HuH-7 (cell line): ENCODE measurements around the gene SCUBE2.
"Not testable (repeated sequence)": the region's sequence is repeated elsewhere in the genome, so short reads cannot be mapped to it uniquely, and the experiment has no call there.

Experiments used
- DNase-seq: peaks from one replicate; pipeline ENCODE4 v3.0.0; 2011; ENCODE audit warnings: low spot score

Gene SCUBE2

DNA sequence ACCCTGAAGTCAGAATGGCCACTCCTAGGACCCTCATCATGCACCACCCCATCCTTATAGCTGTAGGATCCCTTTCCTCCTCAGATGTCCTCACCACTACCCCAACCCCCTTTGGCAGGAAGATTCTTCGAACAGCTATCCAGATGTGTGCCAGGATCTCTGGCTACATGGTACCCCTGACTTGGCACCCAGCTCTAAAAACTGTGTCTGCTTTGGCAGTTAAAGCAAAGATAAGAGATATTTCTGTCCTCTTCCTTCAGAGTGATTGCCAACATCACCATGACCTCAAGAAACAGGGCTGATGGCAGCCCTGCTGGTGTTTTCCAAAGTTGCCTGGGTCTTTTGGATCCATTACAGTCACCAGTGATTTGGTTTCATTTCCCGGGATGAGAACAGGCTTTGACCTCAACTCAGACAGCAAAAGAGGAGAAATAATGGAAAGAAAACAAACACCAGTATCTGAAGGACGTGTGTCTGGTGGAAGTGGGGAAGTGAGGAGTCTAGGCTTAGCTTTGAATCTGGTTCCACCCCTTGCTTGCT, 83.3 kb downstream of the SCUBE2 start:
- DNase-seq: no peak

- DNase-seq: no peak
These were observed 86.3 kb downstream of the SCUBE2 start for GRCh38 chr11:9005087-9005486.

DNA sequence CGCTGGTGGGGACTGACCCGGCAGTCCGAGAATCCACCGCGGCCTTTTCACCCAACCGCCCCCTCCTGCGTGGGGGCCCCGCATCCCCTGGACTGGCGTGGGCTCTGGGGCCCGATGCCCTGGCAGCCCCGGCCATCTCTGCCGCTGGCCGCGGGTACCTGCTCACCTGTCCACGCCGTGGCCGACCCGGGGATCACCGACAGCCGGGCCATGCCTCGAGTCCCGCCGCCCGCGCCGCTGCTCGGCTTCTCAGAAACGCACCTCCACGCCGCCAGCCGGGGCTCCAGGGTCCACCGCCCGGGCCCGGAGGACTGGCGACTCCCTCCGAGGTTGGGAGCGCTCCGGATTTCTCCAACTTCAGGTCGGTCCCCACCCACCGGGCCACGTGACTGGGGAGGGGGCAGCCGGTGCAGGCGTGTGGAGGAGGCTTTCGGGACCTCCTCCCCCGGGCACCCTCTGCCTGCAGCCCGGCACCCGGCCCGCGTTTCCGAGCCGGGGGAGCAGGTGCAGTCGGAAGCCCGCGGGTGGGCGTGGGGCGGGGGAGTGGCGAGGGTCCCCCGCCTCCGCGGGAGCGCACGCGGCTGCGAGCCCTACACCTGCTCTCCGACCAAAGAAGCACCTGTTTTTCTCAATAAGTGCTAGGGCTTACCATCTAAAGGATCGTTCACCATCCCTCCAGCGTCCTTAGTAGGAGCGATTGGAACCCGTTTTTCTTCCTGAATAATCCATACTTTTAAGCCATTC, 87.0 kb downstream of the SCUBE2 start:
- DNase-seq: no peak

DNA sequence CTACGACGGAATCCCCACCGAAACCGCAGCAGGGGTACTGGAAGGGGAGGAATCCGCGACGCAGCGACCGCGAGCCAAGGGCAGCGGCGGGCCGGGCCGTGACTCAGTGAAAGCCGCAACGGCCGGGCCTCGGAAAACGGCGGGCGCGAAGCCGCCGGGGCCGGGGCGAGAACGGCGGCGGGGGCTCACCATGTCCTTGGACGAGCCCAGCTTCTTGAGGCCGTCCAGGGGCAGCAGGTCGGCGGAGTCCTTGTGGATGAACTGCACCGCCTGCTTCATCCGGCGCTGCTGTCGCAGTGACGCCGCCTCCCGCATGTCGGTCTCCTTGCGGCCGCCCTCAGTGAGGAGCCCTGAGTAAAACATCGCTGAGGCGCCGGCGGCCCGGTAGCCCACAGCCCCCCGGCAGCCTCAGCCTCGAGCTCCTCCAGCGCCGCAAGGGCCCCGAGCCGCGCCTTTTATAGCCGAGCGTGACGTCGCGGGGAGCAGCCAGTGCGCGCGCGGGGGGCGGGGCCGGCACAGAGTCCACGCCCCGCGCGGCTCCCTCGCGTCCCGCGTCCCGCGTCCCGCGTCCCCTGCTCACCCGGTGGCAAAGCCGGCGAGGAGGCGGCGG, 87.7 kb downstream of the SCUBE2 start, which contains the start of gene NRIP3:
Gene NRIP3 (minus strand): TSS at position 429 of the 610 bp plus-strand sequence. CDS start 66 bp downstream, at position 363.
- DNase-seq: peak; percentile 67

DNA sequence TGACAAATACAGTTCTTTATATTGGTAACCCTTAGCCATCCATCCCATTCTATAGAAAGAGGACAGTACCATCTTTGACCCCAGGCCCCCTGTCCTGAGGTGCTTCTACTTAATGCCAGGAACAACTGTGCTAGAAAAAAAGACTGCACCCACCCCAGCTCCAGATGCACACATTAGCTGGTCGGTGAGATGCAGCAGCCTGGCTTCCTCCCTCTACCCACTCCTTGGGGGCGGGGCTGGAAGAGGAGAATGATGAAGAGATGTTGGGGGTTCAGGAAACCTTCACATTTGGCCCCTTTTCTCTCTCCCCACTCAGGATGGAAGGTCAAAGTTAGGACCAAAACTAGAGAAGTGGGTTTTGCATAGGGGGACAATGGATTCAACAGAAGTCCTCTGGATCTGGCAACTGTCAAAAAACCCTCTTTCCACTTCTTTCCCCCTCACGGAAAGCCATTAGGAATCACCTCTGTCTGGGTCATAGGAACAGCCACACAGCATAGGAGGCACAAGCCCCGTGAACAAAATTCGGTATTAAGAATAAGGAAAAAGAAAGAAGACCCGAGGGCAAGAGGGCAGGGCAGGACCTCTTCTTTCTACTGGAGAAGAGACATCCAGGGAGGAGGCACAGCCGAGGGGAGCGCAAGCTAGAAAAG, 88.4 kb downstream of the SCUBE2 start:
- DNase-seq: no peak

- DNase-seq: no peak
These were observed 89.7 kb downstream of the SCUBE2 start for GRCh38 chr11:9001736-9002135.

- DNase-seq: no peak
These were observed 93.4 kb downstream of the SCUBE2 start for GRCh38 chr11:8998017-8998416.

- no peak for DNase-seq
These were observed 93.9 kb downstream of the SCUBE2 start for GRCh38 chr11:8997451-8997850.

GRCh38 chr11:8989453-8989852, 101.9 kb downstream of the SCUBE2 start:
- no peak for DNase-seq

DNA sequence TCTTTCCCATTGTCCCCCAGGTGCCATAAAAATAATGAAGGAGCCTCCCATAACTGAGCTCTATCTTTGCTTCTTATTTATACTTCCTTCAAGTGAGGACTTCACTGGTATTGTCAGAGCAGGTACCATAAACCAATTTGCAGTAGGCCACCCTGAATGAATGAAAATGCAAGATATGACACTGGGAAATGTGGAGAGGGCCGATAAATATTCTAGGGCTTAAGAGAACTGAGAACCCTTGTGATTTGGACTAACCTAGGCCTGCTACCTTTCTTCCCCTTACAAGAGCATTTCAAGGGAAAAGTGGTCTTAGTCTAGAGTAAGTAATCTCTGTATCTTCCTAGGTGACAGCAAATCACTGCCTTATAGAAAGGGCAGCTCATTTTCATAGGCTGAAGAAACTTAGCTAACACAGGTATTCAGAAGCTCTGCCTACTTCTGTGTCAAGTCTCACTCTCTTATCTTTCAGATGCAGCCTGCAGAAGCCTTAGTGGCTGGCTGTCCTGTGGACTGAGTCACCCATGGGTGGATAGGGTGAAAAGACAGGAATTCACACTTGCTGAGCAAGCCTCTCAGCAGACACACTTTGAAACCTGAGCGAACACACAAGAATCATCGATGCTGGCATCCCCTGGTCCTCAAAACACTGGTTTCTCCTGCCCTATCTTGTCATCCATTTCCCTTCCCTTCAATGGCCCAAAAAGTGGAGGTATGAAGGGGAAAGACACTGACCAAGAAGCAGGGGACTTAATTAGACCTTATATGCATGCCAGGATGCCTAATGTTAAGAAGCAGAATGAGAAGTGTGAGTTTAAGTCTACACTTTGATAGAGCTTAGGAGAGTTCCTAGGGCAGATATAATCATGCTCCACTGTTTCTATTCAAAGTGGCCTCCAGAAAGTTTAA, 102.8 kb downstream of the SCUBE2 start:
- no peak for DNase-seq

- DNase-seq: no peak
These were observed 104.0 kb downstream of the SCUBE2 start for GRCh38 chr11:8987446-8987845.

DNA sequence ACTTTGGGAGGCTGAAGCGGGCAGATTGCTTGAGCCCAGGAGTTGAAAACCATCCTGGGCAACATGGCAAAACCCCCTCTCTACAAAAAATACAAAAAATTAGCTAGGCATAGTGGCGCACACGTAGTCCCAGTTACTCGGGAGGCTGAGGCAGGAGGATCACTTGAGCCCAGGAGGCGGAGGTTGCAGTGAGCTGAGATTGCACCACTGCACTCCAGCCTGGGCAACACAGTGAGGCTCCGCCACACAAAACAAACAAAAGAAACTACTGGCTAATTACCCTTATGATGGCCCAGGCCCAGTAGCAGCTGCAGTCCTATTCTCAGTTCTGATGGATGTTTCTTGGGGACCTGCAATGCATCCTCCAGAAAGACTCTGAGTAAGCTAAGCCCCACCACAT, 104.6 kb downstream of the SCUBE2 start:
- not testable (repeated sequence) for DNase-seq

- DNase-seq: no peak
These were observed 105.9 kb downstream of the SCUBE2 start for GRCh38 chr11:8985462-8985861.

- no peak for DNase-seq
These were observed 107.8 kb downstream of the SCUBE2 start for GRCh38 chr11:8983552-8983951.

DNA sequence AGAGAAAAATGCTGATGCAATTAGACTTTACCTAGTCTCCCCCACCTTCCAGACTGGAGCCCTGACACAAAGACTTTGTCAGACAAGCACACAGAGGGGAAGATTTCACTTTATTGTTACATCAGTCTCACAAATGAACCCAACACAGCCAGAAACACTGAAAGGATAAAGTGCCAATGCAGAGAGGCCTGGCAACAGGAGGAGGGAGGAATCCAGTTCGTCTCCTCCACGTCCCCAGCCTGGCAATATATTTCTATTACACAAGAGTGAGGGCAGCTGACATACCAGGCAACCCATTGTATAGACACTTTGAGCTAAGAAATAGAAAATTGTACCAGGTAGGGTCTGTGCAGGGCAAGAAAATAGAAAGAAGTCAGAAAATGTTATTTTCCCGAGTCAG, 110.9 kb downstream of the SCUBE2 start:
- DNase-seq: no peak

DNA sequence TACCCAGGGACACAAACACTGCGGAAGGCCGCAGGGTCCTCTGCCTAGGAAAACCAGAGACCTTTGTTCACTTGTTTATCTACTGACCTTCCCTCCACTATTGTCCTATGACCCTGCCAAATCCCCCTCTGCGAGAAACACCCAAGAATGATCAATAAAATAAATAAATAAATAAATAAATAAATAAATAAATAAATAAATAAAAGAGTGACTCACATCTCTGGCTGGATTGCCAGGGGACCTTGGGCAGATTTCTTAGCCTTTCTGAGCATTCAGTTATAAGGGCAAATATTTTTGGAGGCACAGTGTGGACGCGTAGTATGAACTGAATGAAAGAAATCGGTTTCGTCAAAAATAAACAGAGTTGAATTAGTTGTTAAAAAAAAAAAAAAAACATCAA, 112.0 kb downstream of the SCUBE2 start:
- not testable (repeated sequence) for DNase-seq

- DNase-seq: no peak
These were observed 118.3 kb downstream of the SCUBE2 start for GRCh38 chr11:8973121-8973520.

DNA sequence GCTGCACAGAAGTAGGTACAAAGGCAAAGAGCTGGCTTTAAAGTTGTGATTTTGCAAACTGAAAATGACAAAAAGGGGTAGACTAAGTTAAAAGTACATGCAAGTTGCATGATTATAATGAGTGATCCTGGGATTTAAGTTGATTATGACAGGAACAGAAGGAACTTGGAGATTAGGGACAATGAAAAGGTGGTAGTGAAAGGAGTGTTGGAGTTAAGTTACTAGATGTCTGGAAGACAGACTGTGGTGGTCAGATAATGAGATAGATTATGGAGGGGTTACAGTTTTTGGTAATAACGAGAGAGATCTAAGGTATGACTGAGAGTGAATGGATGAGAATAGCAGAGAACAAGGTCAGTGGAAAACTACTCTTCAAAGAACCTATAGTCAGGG, 119.5 kb downstream of the SCUBE2 start:
- DNase-seq: no peak

GRCh38 chr11:8971196-8971923, 120.0 kb downstream of the SCUBE2 start:
- no peak for DNase-seq
